Heart right ventricle (tissue), 16 donors: ENCODE measurements around the gene CXCL1. TPM values are rescaled to one million over a fixed set of nuclear protein-coding genes. Genes with fewer than 3 reads are reported as not detected.

Experiments
- ATAC-seq, 8 donors: fragments of 200-7000 bp; cut with Tn5 transposase; one replicate each; pipeline ENCODE4 v1.9.1; 2020; ENCODE audit warnings: mild to moderate bottlenecking in 8 of 8, moderate library complexity in 8 of 8, moderate number of reproducible peaks in 1 of 8
- DNase-seq, 2 donors: peaks; one replicate each; pipeline ENCODE4 v3.0.0-alpha.2; 2020
- H3K27ac ChIP-seq, 10 donors: fragments of 200-600 bp; sonication (generic) in 2 of 10; one replicate each; pipeline versions ENCODE4 v1.5.0 to v1.8.0; 2020 to 2022; ENCODE audit warnings: mild to moderate bottlenecking in 3 of 10
- H3K27me3 ChIP-seq, 7 donors: fragments of 200-600 bp; one replicate each; pipeline ENCODE4 v1.8.0; 2021 to 2022; ENCODE audit warnings: mild to moderate bottlenecking in 2 of 7
- H3K36me3 ChIP-seq, 9 donors: fragments of 200-600 bp; sonication (generic) in 1 of 9; one replicate each; pipeline versions ENCODE4 v1.5.0 to v1.8.0; 2020 to 2022; ENCODE audit warnings: mild to moderate bottlenecking in 2 of 9
- H3K4me1 ChIP-seq, 9 donors: fragments of 200-600 bp; sonication (generic) in 1 of 9; one replicate each; pipeline versions ENCODE4 v1.5.0 to v1.8.0; 2020 to 2022; ENCODE audit warnings: mild to moderate bottlenecking in 4 of 9
- H3K4me3 ChIP-seq, 10 donors: fragments of 200-600 bp; sonication (generic) in 2 of 10; one replicate each; pipeline versions ENCODE4 v1.5.0 to v1.8.0; 2020 to 2022; ENCODE audit warnings: mild to moderate bottlenecking in 7 of 10, moderate library complexity in 2 of 10
- H3K9me3 ChIP-seq, 11 donors: fragments of 200-600 bp in 10 of 11; sonication (generic) in 2 of 11; one replicate each; pipeline versions ENCODE4 v1.5.0 to v1.8.0; 2013 to 2022; ENCODE audit warnings: mild to moderate bottlenecking in 2 of 11, control low read depth in 1 of 11, moderate library complexity in 1 of 11
- WGBS, 2 donors: extraction: QIAGEN DNeasy Blood & Tissue Kit; methylation state at CpG; one replicate each; pipeline ENCODE4 v1.1.7; 2013; ENCODE audit warnings: inconsistent platforms in 1 of 2; 5-methylcytosine and 5-hydroxymethylcytosine counted together
- intact Hi-C, 10 donors: fragments of 100-400 bp; cut with DNase I; formaldehyde crosslinking; loops; one replicate each; pipeline versions ENCODE4 v1.11.1 to v1.14.2; 2022
- polyA plus RNA-seq, 2 donors: library from polyadenylated mRNA; stranded (reverse); fragments of 200-250 nt; gene quantifications; one replicate each; pipeline ENCODE4 v1.2.3, GENCODE V29; 2013
- total RNA-seq, 10 donors: library from RNA; stranded (reverse); fragmentation: NEBNext Ultra II Directional in 3 of 10; extraction: Animal tissue kit (Norgen Biotek cat#: 25700) in 3 of 10; gene quantifications; one replicate each; pipeline versions ENCODE4 v1.2.1 to v1.2.4, GENCODE V29; 2021 to 2023
- TF ChIP-seq, protein P1 (sequence below), 9 donors: fragments of 200-600 bp; sonication (generic) in 2 of 9; IDR thresholded peaks; one replicate each; pipeline versions ENCODE4 v1.5.0 to v1.8.0; 2021 to 2022; ENCODE audit warnings: antibody characterized with exemption in 9 of 9, mild to moderate bottlenecking in 5 of 9, moderate library complexity in 1 of 9
- donor health status: Arrhythmogenic right ventricular cardiomyopathy.
- donor health status: ischemic (EF 13 %, LVEDD 7.1; RV severe dilation, severe dysfunction).
- donor health status: healthy with polysubstance abuse.
- donor health status: DM: no; HTN: yes; CAD: no.
- donor health status: DM: no; HTN: no; CAD: no.
- donor health status: ischemic (EF 25% LVEDD 6.9; RV normal size, moderate dysfunction).
- donor health status: ischemic (EF 25% LVEDD 5.7; RV mildly dilated, moderate dysfunction).
- donor health status: healthy.
- donor health status: DM: yes; HTN: yes; CAD: no.
- donor health status: Ischemic cardiomyopathy.
- donor health status: ischemic (EF 35%, LVEDD 5.7; RV mildly dilated, moderate dysfunction).
- donor health status: nonischemic (EF 11% LVEDD 7.7; RV severe dilation, severe dysfunction).
- donor health status: DM: yes; HTN: yes; CAD: no.
- donor health status: PGD.
- donor health status: ischemic (EF 29% LVEDD 5.4; RV normal size, mild dysfunction).
- donor health status: nonischemic (EF 23%, LVEDD 6.1; RV moderate dilation, normal function).

Gene CXCL1
- total and polyA plus RNA-seq, 12 donors = 0.30 to 15.0 (median 1.5) TPM

DNA sequence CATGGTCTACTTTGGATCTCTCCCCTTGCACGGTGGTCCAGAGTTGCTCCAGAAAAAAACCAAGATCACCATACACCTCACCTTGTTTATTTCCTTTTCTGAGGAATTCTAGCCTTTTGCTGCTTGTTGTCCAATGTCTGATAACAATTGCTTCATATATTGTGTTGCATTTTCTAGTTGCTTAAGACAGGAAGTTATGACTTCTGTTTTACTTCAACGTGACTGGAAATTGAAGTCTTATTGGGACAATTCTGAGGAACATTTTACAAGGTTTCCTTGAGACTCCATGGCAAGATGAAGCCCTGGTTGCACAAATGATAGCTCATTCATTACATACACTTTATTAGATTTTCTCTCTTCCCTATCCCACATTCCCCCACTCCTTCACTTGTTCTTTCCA lies 5.2 kb downstream of the CXCL1 start:
- DNase-seq (no peak), ATAC-seq (no peak)
- 71 to 75% methylated on average over 2 of the region's 2 CpGs for WGBS, 2 donors
- Histone ChIP-seq H3K4me3 (no peak overlapping the region), H3K9me3 (no peaks in the 10 kb centered on the region), H3K27me3 (peaks cover 0 to 7% (median 0%) of the 10 kb centered on the region in 7 donors), H3K4me1 (peaks cover 0 to 22% (median 5%) of the 10 kb centered on the region in 9 donors), H3K36me3 (no peaks in the 10 kb centered on the region), H3K27ac (peak overlapping the region in 1 of 10 donors; percentile 91)
- TF ChIP-seq, protein P1, sequence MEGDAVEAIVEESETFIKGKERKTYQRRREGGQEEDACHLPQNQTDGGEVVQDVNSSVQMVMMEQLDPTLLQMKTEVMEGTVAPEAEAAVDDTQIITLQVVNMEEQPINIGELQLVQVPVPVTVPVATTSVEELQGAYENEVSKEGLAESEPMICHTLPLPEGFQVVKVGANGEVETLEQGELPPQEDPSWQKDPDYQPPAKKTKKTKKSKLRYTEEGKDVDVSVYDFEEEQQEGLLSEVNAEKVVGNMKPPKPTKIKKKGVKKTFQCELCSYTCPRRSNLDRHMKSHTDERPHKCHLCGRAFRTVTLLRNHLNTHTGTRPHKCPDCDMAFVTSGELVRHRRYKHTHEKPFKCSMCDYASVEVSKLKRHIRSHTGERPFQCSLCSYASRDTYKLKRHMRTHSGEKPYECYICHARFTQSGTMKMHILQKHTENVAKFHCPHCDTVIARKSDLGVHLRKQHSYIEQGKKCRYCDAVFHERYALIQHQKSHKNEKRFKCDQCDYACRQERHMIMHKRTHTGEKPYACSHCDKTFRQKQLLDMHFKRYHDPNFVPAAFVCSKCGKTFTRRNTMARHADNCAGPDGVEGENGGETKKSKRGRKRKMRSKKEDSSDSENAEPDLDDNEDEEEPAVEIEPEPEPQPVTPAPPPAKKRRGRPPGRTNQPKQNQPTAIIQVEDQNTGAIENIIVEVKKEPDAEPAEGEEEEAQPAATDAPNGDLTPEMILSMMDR (IDR thresholded peaks at IDR 0.05) = no peak
- intact Hi-C loops = loop anchor here in 1 of 10 donors (5.0 kb wide), 1 partner anchor 163 kb away; the partner anchor contains the start of gene CXCL3

DNA sequence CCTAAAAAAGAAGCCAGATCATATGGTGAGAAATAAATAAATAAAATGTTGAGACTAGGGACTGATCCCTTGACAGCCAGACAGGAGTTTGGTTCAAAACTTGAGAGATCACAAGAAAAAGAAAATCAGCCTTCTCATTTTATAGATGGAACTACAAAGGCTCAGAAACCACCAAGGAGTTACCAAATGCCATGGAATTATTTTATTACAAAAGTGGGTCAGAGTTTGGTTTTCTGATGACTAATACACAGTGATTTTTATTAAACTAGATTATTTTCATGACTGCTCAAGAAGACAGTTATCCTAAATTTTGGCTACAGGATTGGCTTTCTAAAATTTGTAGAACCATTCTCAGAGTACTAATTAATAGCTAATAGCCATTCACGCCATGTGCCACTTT lies 6.2 kb downstream of the CXCL1 start:
- ATAC-seq = no peak
- intact Hi-C loops = no loop called here

DNA sequence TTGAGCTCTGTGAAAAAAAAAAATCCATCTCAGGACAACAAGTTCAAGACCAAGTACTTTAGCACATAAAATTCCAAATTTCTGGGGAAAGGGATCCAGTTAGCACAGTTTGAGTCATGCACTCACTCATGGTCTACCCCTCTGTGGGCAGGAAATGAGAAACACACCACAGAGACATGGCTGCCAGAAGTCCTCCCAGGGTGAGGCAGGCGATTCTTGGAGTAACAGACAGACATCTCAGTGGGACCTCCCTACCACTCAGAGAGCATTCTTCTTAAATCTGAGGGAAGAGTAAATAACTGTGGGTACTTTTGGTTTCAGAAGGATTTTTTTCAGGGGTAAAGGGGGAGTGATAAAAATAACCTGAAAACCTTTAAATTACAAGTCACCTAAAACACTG lies 14.1 kb downstream of the CXCL1 start:
- ATAC-seq (peak in 1 of 8 donors; percentile 25), DNase-seq (no peak)
- Histone ChIP-seq H3K27me3 (peaks cover 0 to 3% (median 0%) of the 10 kb centered on the region in 7 donors), H3K9me3 (no peaks in the 10 kb centered on the region), H3K4me1 (no peaks in the 10 kb centered on the region), H3K27ac (no peak overlapping the region), H3K4me3 (no peak overlapping the region), H3K36me3 (no peaks in the 10 kb centered on the region)
- TF ChIP-seq, protein P1 (IDR thresholded peaks at IDR 0.05) = no peak
- intact Hi-C loops = no loop called here
- 40 to 53% methylated on average over 1 of the region's 1 CpG for WGBS, 2 donors

More for the DNA sequence above, 6.2 kb downstream of the CXCL1 start:
- Histone ChIP-seq H3K9me3 (no peaks in the 10 kb centered on the region), H3K27me3 (no peaks in the 10 kb centered on the region), H3K36me3 (no peaks in the 10 kb centered on the region), H3K27ac (peak overlapping the region in 1 of 10 donors; percentile 91), H3K4me1 (peaks cover 0 to 22% (median 0%) of the 10 kb centered on the region in 9 donors), H3K4me3 (no peak overlapping the region)
- 84 to 85% methylated on average over 1 of the region's 1 CpG for WGBS, 2 donors
- DNase-seq = no peak
- TF ChIP-seq, protein P1 (IDR thresholded peaks at IDR 0.05) = no peak

DNA sequence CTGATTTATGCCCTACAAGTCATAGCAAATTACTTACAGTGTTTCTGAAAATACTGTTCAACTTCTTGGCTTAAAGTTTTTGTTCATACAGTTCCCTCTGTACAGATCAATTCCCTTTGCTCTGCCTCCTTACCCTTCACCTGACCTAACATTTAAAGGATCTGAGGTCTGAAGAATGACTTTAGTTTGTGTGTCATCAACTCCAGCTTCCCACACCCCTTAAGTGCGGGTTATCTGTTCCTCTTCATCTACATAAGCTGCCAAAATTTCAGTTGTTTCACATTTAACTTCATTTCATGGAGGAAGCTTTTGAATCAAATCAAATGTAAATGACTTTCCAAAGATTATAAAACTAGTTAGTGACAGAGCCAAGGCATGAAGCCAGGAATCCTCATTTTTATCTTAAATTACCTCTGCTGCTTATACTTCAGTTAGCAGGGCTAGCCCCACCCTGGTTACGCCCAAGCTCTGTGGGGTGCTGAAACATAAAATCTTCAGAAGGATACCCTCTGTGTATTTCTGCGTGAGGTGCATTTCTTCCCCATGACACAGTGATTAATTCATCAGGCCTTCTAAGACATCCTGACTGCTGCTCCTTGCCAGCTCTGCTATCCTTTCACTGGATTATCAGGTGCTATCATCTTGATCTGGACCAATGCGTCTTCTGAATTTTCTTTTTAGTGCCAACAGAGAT lies 16.5 kb downstream of the CXCL1 start:
- Histone ChIP-seq H3K36me3 (no peaks in the 10 kb centered on the region), H3K4me3 (no peak overlapping the region), H3K27ac (no peak overlapping the region), H3K9me3 (no peaks in the 10 kb centered on the region), H3K4me1 (no peaks in the 10 kb centered on the region), H3K27me3 (peaks cover 0 to 3% (median 0%) of the 10 kb centered on the region in 7 donors)
- ATAC-seq = no peak
- TF ChIP-seq, protein P1 (IDR thresholded peaks at IDR 0.05) = no peak
- 58 to 60% methylated on average over 4 of the region's 4 CpGs for WGBS, 2 donors
- DNase-seq = no peak
- intact Hi-C loops = no loop called here
